ENCODE data around the gene SNX8. TPM values are rescaled to one million over a fixed set of nuclear protein-coding genes. Genes with fewer than 3 reads are reported as not detected.

The SNX8 gene
- total RNA-seq, 1 experiment from 2014 or later: 31.2 TPM

- H3K27ac Mint-ChIP-seq (ENCODE audit: low read depth, unreplicated experiment): peak overlapping the region; percentile 100
- no peak for TF ChIP-seq CTCF (IDR thresholded peaks at IDR 0.05; ENCODE audit: unreplicated experiment)
- peak overlapping the region; percentile 91 for H3K4me3 Mint-ChIP-seq (ENCODE audit: unreplicated experiment)
- H3K36me3 Mint-ChIP-seq (ENCODE audit: insufficient read depth, unreplicated experiment): peaks cover 47% of the 10 kb centered on the region
- ChIA-PET POLR2A (interaction anchor here (0.6 to 3.5 kb wide), 14 partner anchors 15 to 823 kb away, joined by 3 to 14 read pairs (median 3); partner anchors contain the start of genes CHST12, MRM2, NUDT1 and TMEM184A), CTCF (interaction anchor here (0.6 kb wide), 1 partner anchor 113 kb away, joined by 3 read pairs; no protein-coding TSS in a partner anchor)
- no peak for DNase-seq (ENCODE audit: unreplicated experiment)
- H3K9me3 Mint-ChIP-seq (ENCODE audit: unreplicated experiment): no peaks in the 10 kb centered on the region
- H3K27me3 Mint-ChIP-seq (ENCODE audit: insufficient read depth, unreplicated experiment): no peaks in the 10 kb centered on the region
- peaks cover 21% of the 10 kb centered on the region for H3K4me1 Mint-ChIP-seq (ENCODE audit: insufficient read depth, unreplicated experiment)
- no TSS peak for BruUV-seq (replicated peaks)
- intact Hi-C loops (cut with micrococcal nuclease): no loop called here
Measured at GRCh38 chr7:2355705-2356008, 41.4 kb upstream of the SNX8 start.

GRCh38 chr7:2354939-2355704 lies 40.9 kb upstream of the SNX8 start:
- BruUV-seq (replicated peaks): no TSS peak
- H3K27ac Mint-ChIP-seq (ENCODE audit: low read depth, unreplicated experiment): peak overlapping the region; percentile 100
- CTCF ChIA-PET: interaction anchor here (1.0 kb wide), 1 partner anchor 851 kb away, joined by 4 read pairs; the partner anchor contains the start of gene INTS1
- no peak for TF ChIP-seq CTCF (IDR thresholded peaks at IDR 0.05; ENCODE audit: unreplicated experiment)
- intact Hi-C loops (cut with micrococcal nuclease): no loop called here
- POLR2A ChIA-PET: interaction anchor here (0.6 to 3.5 kb wide), 20 partner anchors 15 to 823 kb away, joined by 3 to 14 read pairs (median 4); partner anchors contain the start of genes CHST12, MAD1L1, MRM2 and NUDT1
- H3K36me3 Mint-ChIP-seq (ENCODE audit: insufficient read depth, unreplicated experiment): peaks cover 42% of the 10 kb centered on the region
- no peaks in the 10 kb centered on the region for H3K9me3 Mint-ChIP-seq (ENCODE audit: unreplicated experiment)
- DNase-seq (ENCODE audit: unreplicated experiment): peak; percentile 30
- H3K4me3 Mint-ChIP-seq (ENCODE audit: unreplicated experiment): peak overlapping the region; percentile 91
- no peaks in the 10 kb centered on the region for H3K27me3 Mint-ChIP-seq (ENCODE audit: insufficient read depth, unreplicated experiment)
- peaks cover 16% of the 10 kb centered on the region for H3K4me1 Mint-ChIP-seq (ENCODE audit: insufficient read depth, unreplicated experiment)

- POLR2A ChIA-PET: interaction anchor here (0.7 to 3.5 kb wide), 30 partner anchors 10 to 897 kb away, joined by 3 to 14 read pairs (median 4); partner anchors contain the start of genes CHST12, MAD1L1, MRM2 and NUDT1
- intact Hi-C loops (cut with micrococcal nuclease): no loop called here
- BruUV-seq (replicated peaks): no TSS peak
- H3K27me3 Mint-ChIP-seq (ENCODE audit: insufficient read depth, unreplicated experiment): no peaks in the 10 kb centered on the region
- peak within 1 kb of the TSS; percentile 100 for H3K27ac Mint-ChIP-seq (ENCODE audit: low read depth, unreplicated experiment)
- no peaks in the 10 kb centered on the region for H3K9me3 Mint-ChIP-seq (ENCODE audit: unreplicated experiment)
- H3K4me3 Mint-ChIP-seq (ENCODE audit: unreplicated experiment): peak within 1 kb of the TSS; percentile 91
- no peak for TF ChIP-seq CTCF (IDR thresholded peaks at IDR 0.05; ENCODE audit: unreplicated experiment)
- DNase-seq (ENCODE audit: unreplicated experiment): peak; percentile 94
- peaks cover 9% of the 10 kb centered on the region for H3K4me1 Mint-ChIP-seq (ENCODE audit: insufficient read depth, unreplicated experiment)
- H3K36me3 Mint-ChIP-seq (ENCODE audit: insufficient read depth, unreplicated experiment): peaks cover 41% of the 10 kb centered on the region
- CTCF ChIA-PET: interaction anchor here (0.6 to 1.0 kb wide), 2 partner anchors 179 to 850 kb away, joined by 4 read pairs; partner anchors contain the start of gene INTS1
Measured at GRCh38 chr7:2354186-2354938, 40.1 kb upstream of the SNX8 start, which contains the start of gene EIF3B. TSS of gene EIF3B (plus strand) at chr7:2354827. CDS start at chr7:2354922, 95 bp downstream.

DNA sequence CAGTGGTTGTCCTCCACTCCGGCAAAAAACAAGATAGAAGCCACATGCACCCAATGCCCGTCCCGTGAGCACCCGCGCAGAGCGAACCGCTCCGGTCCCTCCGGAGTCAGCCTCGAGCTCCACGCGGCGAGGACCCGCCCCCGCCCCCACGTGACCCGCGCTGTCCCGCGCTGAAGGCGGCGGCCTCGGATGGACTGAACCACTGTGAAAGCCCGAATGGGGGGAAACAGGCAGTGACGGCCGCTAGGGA lies 39.6 kb upstream of the SNX8 start:
- H3K9me3 Mint-ChIP-seq (ENCODE audit: unreplicated experiment): no peaks in the 10 kb centered on the region
- H3K36me3 Mint-ChIP-seq (ENCODE audit: insufficient read depth, unreplicated experiment): peaks cover 36% of the 10 kb centered on the region
- no peak for TF ChIP-seq CTCF (IDR thresholded peaks at IDR 0.05; ENCODE audit: unreplicated experiment)
- no peaks in the 10 kb centered on the region for H3K27me3 Mint-ChIP-seq (ENCODE audit: insufficient read depth, unreplicated experiment)
- peak; percentile 86 for DNase-seq (ENCODE audit: unreplicated experiment)
- peaks cover 9% of the 10 kb centered on the region for H3K4me1 Mint-ChIP-seq (ENCODE audit: insufficient read depth, unreplicated experiment)
- ChIA-PET POLR2A (interaction anchor here (0.7 to 3.5 kb wide), 29 partner anchors 10 to 896 kb away, joined by 3 to 14 read pairs (median 4); partner anchors contain the start of genes CHST12, MAD1L1, MRM2 and NUDT1), CTCF (interaction anchor here (0.6 to 0.7 kb wide), 2 partner anchors 97 to 178 kb away, joined by 3 to 4 read pairs; no protein-coding TSS in a partner anchor)
- intact Hi-C loops (cut with micrococcal nuclease): no loop called here
- peak overlapping the region; percentile 91 for H3K4me3 Mint-ChIP-seq (ENCODE audit: unreplicated experiment)
- no TSS peak for BruUV-seq (replicated peaks)
- peak overlapping the region; percentile 100 for H3K27ac Mint-ChIP-seq (ENCODE audit: low read depth, unreplicated experiment)

Data from MCF 10A (cell line).